Pancreas (tissue), 10 donors: ENCODE results near the gene KASH5. TPM values are rescaled to one million over a fixed set of nuclear protein-coding genes. Genes with fewer than 3 reads are reported as not detected.
A peak's percentile ranks its signal among the peaks of the same experiment; 100 is the strongest.

Experiments used
- ATAC-seq, 4 donors: fragments of 200-7000 bp; cut with Tn5 transposase; one replicate each; pipeline versions ENCODE4 v1.8.0 to v1.9.1; 2020; ENCODE audit warnings: mild to moderate bottlenecking in 4 of 4, moderate library complexity in 4 of 4
- DNase-seq, 6 donors: peaks; one replicate each; pipeline ENCODE4 v3.0.0-alpha.2; 2020
- FAIRE-seq: peaks from 2 replicates; lab custom pipeline; 2012; peaks lifted over from hg19 to GRCh38; lab: Jason Lieb, UNC
- H3K27ac ChIP-seq, 4 donors: fragments of 200-600 bp; sonication (generic); 1 replicate in 3 of 4; 2 replicates in 1 of 4; pipeline versions ENCODE4 v1.5.0 to v1.8.0; 2020
- H3K27me3 ChIP-seq, 4 donors: fragments of 200-600 bp; one replicate each; pipeline ENCODE4 v1.8.0; 2021
- H3K36me3 ChIP-seq, 3 donors: fragments of 200-600 bp; sonication (generic) in 1 of 3; one replicate each; pipeline versions ENCODE4 v1.5.0 to v1.8.0; 2020 to 2021
- H3K4me1 ChIP-seq, 3 donors: fragments of 200-600 bp; one replicate each; pipeline ENCODE4 v1.8.0; 2021
- H3K4me3 ChIP-seq, 4 donors: fragments of 200-600 bp; sonication (generic) in 2 of 4; one replicate each; pipeline versions ENCODE4 v1.5.0 to v1.8.0; 2020 to 2021
- H3K9me3 ChIP-seq, 4 donors: fragments of 200-600 bp; one replicate each; pipeline ENCODE4 v1.8.0; 2021
- CTCF ChIP-seq, 4 donors: fragments of 200-600 bp; sonication (generic) in 3 of 4; IDR thresholded peaks; one replicate each; pipeline versions ENCODE4 v1.5.0 to v1.8.0; 2021; ENCODE audit warnings: antibody characterized with exemption in 4 of 4
- WGBS, 2 donors: extraction: QIAGEN DNeasy Blood & Tissue Kit; methylation state at CpG; one replicate each; pipeline ENCODE4 v1.1.7; 2013; 5-methylcytosine and 5-hydroxymethylcytosine counted together
- intact Hi-C, 3 donors: fragments of 100-400 bp; cut with DNase I; formaldehyde crosslinking; loops; one replicate each; pipeline versions ENCODE4 v1.11.1 to v1.14.2; 2022
- polyA plus RNA-seq, 2 donors: library from polyadenylated mRNA; stranded (reverse); fragments of 200-250 nt; gene quantifications; one replicate each; pipeline ENCODE4 v1.2.3, GENCODE V29; 2013
- total RNA-seq, 6 donors: library from RNA; stranded (reverse); fragmentation: NEBNext Ultra II Directional in 4 of 6; extraction: Animal tissue kit (Norgen Biotek cat#: 25700) in 4 of 6; gene quantifications; one replicate each; pipeline versions ENCODE4 v1.2.1 to v1.2.4, GENCODE V29; 2021 to 2023
- donor health status: healthy with polysubstance abuse.
- donor health status: DM: no; HTN: no; CAD: no; lungs with moderate emphysema.
- donor health status: DM: no; HTN: no; CAD: no.
- donor health status: control.
- donor health status: control.
- donor health status: Bipolar disorder and iron deficiency.
- donor health status: DM: yes; HTN: yes; CAD: no.
- donor health status: DM: no; HTN: no; CAD: no.
- donor health status: DM: no; HTN: no; CAD: no.
- donor health status: DM: yes; HTN: yes; CAD: no.

Gene KASH5
- total and polyA plus RNA-seq, 8 donors = 1.2 to 3.3 (median 2.2) TPM

- Histone ChIP-seq H3K4me1 (no peaks in the 10 kb centered on the region), H3K27ac (no peak overlapping the region), H3K36me3 (no peaks in the 10 kb centered on the region), H3K9me3 (no peaks in the 10 kb centered on the region), H3K4me3 (no peak overlapping the region), H3K27me3 (peaks cover 0 to 21% (median 11%) of the 10 kb centered on the region in 4 donors)
- ATAC-seq = no peak
- no peak for TF ChIP-seq CTCF (IDR thresholded peaks at IDR 0.05)
- no peak for DNase-seq
- FAIRE-seq = no peak
- 69 to 78% methylated on average over 2 of the region's 2 CpGs for WGBS, 2 donors
- intact Hi-C loops = no loop called here
Measured at GRCh38 chr19:49420227-49420626, 32.2 kb downstream of the KASH5 start.

- Histone ChIP-seq H3K36me3 (no peaks in the 10 kb centered on the region), H3K4me1 (no peaks in the 10 kb centered on the region), H3K9me3 (no peaks in the 10 kb centered on the region), H3K27ac (no peak overlapping the region), H3K4me3 (peak overlapping the region in 2 of 4 donors; percentile 24 to 33), H3K27me3 (peaks cover 0 to 27% (median 11%) of the 10 kb centered on the region in 4 donors)
- FAIRE-seq (no peak), ATAC-seq (peak; percentile 73 to 91 (median 86)), DNase-seq (peak; percentile 40 to 81 (median 60))
- WGBS, 2 donors = 9% methylated on average over 48 of the region's 48 CpGs
- intact Hi-C loops = no loop called here
- no peak for TF ChIP-seq CTCF (IDR thresholded peaks at IDR 0.05)
Measured at GRCh38 chr19:49421039-49421877, 33.2 kb downstream of the KASH5 start.

- H3K4me3 ChIP-seq = no peak overlapping the region
- no peak overlapping the region for H3K27ac ChIP-seq
- WGBS, 2 donors = 27 to 38% methylated on average over 2 to 3 of the region's 3 CpGs
- DNase-seq (no peak), FAIRE-seq (no peak), ATAC-seq (no peak)
- H3K36me3 ChIP-seq = no peaks in the 10 kb centered on the region
- no peak for TF ChIP-seq CTCF (IDR thresholded peaks at IDR 0.05)
- peaks cover 0 to 33% (median 11%) of the 10 kb centered on the region in 4 donors for H3K27me3 ChIP-seq
- H3K4me1 ChIP-seq = no peaks in the 10 kb centered on the region
- intact Hi-C loops = no loop called here
- no peaks in the 10 kb centered on the region for H3K9me3 ChIP-seq
Measured at GRCh38 chr19:49421878-49422202, 33.8 kb downstream of the KASH5 start.

- H3K9me3 ChIP-seq = no peaks in the 10 kb centered on the region
- H3K4me1 ChIP-seq = no peaks in the 10 kb centered on the region
- no peak overlapping the region for H3K27ac ChIP-seq
- H3K36me3 ChIP-seq = no peaks in the 10 kb centered on the region
- ATAC-seq (peak; percentile 39 to 76 (median 65)), FAIRE-seq (no peak), DNase-seq (peak in 1 of 6 donors; percentile 73)
- H3K4me3 ChIP-seq = peak overlapping the region in 1 of 4 donors; percentile 22
- peaks cover 0 to 39% (median 11%) of the 10 kb centered on the region in 4 donors for H3K27me3 ChIP-seq
- TF ChIP-seq CTCF (IDR thresholded peaks at IDR 0.05) = peak in 3 of 4 donors; percentile 18 to 26 (median 21)
- 3% methylated on average over 52 to 58 of the region's 58 CpGs for WGBS, 2 donors
- intact Hi-C loops = no loop called here
Measured at GRCh38 chr19:49422407-49423070, 34.5 kb downstream of the KASH5 start.
